SJSA1 (cell line): ENCODE data around the gene LRAT. TPM values are rescaled to one million over a fixed set of nuclear protein-coding genes. Genes with fewer than 3 reads are reported as not detected.

Experiments used
- total RNA-seq: library from RNA; depleted of rRNA; stranded (reverse); fragments of >200 nt; shearing (Covaris generic); gene quantifications from 2 replicates; pipeline ENCODE4 v1.2.3, GENCODE V29; 2014; rRNA removed

The LRAT gene
- total RNA-seq, 1 experiment from 2014 or later = not detected

Other genes starting within 250 kb of the LRAT start
- 76.4 and 84.1 TPM in 2 replicates for gene PLRG1, start 193.6 kb upstream of the LRAT start, total RNA-seq
- not detected in 2 replicates for gene FGB, start 181.0 kb upstream of the LRAT start, total RNA-seq
- gene FGA, start 153.3 kb upstream of the LRAT start, total RNA-seq = not detected in 2 replicates
- gene FGG, start 131.3 kb upstream of the LRAT start, total RNA-seq = not detected in 2 replicates
- gene RBM46, start 37.3 kb downstream of the LRAT start, total RNA-seq = not detected in 2 replicates